ENCODE measurements around the gene COL5A1.

Gene COL5A1

DNA sequence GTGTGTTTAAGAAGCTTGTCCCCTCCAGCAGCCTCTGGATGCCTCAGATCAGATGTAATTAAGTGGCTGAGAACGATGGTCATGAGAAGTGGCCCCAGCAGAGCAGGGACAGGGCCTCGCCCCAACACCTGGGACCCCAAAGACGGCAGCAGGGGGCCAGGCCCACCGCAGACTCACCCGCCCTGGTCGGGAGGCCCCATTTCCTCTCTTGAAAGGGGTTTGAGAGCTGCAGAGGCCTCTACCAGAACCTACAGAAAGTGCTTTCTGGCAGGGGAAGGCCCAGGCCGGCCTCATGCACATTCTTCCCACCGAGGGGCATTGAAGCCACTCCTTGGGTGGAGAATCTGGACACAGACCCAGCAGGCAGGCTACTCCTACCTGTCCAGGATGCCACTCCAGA, 153.8 kb downstream of the COL5A1 start:
- no peak for FAIRE-seq

DNA sequence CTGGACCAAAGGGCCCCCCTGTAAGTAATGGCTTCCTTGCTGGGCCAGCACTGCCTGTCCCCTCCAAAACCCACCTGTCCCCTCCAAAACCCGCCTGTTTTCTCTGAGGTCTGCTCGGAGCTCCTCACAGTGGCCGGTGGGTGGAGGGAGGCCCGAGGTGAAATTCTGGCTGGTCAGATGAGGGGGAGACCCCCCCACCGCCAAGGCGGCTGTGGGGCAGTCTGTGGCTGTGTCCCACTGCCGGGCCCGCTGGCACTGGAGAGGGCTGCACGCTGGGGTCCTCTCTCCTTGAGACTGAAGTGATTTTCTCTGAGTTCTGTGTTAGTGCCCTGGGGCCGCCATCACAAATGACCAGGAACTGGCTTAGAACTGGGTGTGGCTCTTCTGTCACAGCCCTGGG, 155.3 kb downstream of the COL5A1 start:
- no peak for FAIRE-seq

DNA sequence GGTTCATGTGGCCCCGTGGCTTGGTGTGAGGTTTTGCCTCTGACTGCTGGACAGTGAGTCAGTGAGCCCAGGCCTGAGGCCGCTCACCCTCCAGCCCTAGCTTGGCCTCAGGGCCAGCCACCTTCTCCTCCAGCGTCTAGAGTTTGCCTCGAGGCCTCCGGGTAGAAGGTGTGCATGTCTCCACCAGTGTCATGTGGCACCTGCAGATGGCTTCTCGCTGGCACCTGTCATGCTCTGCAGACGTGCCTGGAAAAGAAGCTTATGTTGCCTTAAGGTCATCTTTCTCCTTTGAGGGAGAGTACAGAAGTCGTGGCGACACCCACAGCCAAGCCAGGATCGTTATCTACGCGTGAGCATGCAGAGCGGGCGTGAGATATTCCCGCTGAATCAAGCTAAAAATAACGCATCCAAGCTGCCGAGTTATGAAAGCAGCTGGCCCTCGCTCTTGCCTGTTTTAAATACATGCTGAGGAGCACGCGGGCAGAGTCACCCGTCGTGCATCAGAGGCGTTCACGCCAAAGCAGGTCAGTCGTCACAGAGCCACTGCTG, 159.3 kb downstream of the COL5A1 start:
- no peak for FAIRE-seq

DNA sequence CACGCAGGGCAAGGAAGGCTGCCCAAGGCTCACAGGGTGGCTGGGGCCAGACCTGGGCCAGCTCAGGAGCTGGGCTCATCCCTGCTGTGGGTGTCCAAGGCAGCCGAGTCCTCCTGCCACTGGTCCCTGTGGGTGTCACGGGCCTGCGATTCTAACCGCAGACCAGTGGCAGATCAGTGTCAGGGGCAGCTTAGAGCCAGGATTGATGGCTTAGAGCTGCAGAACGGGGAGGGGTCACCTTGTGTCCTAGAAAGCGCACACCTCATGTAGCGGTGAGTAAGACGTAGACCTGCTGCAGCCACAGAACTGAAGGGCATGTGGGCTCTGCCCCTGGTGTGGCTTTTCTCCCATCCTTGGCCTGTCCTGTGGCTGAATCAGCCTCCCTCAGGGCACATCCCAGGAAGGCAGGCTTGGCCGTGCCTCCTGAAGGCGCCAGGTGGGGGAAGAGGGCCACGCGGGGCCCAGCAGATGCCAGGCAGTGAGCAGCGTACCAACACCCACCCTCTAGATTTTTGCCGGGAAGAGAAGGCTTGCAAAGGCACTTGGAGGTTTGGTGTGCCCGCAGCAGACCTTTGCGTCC, 160.7 kb downstream of the COL5A1 start:
- no peak for FAIRE-seq

DNA sequence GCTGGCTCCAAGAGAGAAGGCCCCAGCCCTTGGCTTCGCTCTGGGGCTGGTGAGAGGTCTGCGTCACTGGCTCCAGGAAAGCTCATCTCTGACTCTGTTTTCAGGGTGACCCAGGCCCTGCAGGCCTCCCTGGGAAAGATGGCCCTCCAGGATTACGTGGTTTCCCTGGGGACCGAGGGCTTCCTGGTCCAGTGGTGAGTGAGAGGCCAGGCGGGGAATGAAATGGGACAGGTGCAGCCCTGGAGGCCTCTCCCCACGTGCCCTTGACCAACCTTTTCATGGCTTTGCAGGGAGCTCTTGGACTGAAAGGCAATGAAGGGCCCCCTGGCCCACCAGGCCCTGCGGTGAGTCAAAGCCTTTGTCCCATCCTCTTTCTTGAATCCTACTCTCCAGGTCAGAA, 163.3 kb downstream of the COL5A1 start:
- FAIRE-seq = no peak

DNA sequence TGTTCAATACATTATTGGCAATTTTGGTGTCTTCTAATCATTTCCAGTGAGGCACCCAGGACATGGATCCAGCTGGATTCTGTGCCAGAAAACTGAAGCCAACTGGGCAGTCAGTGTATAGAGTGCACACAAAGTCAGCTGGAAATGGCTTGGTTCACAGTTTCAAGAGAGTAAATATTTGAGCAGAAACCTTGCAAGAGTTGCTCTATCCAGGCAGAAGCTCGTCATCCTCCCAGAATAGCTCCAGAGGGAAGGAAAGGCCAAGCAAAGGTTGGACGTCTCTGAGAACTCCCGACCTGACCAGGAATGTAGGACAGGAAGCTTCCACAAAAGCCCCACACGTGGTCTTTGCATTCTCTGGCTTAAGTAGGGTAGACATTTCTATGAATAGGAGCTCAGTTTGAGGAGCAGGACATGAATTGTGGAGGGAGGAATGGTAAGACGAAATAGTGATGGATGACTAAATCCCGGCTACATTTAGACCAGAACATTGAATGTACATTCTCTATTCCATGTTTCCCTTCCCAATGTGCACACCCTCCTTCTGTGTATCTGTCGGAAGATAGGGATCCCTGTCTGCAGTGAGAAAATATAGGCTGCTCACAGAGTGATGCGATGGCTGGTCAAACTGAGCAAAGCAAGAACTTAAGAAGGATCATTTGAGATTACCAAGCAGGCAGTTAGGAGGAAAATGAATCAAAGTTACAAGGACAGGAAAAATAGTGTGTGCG, 166.3 kb downstream of the COL5A1 start:
- no peak for FAIRE-seq

DNA sequence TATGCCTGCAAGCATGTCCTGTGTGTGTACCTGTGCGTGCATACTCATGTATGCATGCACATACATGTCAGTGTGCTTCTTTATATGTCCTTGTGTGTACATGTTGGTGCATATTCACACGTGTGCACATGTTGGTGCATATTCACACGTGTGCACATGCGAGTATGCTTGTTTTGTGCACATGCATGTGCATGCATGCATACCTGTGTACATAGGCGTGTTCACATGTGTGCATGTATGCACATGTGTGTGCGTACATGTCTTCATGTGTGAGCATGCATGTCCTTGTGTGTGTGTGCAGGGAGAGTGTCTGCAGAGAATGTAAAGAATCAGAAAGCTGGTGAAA, 166.8 kb downstream of the COL5A1 start:
- no peak for FAIRE-seq

DNA sequence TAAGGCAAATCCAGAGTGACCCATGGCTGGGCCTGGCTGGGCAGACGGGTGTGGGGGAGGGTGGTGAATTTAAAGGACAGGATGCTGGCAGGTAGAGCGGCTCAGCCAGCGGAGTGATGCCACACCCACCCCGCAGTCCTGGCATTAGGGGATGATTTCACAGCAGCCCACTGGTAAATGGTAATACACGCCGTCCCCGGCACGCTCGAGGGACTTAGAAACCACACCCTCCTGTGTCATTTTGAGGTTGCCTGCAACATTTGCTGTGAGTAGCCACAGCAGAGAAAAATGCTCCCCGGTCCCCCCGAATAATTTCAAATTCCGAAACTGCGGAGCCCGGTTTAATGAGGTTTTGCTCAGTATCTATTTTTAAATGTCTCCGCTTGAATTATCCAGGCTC, 167.7 kb downstream of the COL5A1 start:
- no peak for FAIRE-seq

DNA sequence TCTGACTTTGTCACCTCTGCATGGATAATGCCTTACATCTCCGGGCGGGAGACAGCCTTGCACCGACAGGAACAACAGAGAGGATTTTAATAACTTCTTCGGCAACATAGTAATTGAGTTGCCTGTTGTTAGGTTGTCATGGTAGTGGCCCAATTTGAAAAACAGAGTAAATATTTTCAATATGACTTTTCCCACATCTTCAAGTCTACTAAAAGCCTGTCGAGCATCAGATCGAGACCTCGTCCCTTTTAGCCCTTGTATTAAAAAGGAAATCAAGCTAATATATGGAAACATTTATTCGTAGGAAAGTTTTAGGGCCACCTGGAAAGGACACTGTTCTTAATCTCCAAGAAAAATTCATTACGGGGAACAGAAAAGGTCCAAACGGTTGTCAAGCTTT, 168.2 kb downstream of the COL5A1 start:
- no peak for FAIRE-seq

DNA sequence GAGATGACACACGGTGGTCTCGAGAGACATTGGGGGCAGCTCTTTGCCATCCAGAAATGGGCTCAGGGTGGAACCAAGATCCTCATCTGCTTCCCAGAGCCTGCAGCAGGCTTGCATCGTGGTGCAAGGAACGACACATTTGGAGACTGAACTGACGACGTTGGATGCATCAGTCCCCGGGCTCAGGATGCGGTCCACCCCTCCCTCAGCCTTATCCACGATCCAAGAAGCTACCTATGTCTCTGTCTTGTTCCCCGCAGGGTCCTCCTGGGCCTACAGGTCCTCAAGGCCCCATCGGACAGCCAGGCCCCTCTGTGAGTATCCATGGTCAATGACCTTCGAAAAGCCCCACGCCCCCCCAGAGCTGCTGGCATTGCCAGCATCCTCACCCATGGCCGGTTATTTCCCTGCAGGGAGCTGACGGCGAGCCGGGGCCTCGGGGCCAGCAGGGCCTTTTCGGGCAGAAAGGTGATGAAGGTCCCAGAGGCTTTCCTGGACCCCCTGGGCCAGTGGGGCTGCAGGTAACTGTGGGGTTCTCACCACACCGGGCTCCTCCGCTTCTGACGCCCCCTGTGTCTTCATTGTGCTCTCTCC, 169.6 kb downstream of the COL5A1 start:
- FAIRE-seq = no peak

DNA sequence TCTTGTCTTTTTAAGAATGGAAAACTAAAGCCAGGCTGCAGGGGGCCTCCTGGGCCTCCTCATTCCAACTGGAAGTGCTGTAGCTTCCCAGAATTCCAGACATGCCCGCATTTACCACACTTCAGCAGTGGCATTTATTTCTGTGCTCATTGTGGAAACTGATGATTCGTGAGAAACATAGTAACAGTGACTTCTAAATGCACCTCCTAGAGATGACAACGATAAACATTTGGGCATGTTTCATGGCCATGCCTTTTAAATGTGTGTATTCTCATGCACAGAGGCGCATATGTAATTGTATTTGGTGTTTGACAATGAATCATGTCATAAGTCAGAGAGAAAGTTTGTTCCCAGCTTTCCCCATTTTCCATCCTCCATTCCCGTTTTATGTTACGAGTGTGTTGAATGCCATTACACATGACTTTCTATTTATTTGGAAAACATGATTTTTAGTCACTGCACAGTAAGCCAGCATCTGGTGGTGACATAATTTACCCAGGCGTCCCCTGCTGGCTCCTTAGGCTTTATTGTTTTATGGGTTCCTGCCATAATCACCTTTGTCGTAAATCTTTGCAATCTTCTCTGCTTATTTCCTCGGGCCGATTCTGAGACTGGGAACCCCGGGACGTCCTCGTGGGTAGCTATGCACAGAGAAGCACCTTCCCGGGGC, 170.2 kb downstream of the COL5A1 start:
- peak; percentile 41 for FAIRE-seq

DNA sequence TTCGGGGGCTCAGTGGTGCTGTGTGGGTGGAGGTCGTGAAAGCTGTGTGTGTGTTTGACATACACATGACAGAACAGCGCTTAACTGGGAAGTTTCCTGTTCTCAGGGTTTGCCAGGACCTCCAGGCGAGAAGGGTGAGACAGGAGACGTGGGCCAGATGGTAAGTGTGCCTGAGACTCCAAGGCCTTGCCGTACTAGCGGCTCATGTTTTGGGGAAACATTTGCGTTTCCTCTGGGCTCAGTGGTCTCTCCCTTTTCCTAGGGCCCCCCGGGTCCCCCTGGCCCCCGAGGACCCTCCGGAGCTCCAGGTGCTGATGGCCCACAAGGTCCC, 170.7 kb downstream of the COL5A1 start:
- no peak for FAIRE-seq

DNA sequence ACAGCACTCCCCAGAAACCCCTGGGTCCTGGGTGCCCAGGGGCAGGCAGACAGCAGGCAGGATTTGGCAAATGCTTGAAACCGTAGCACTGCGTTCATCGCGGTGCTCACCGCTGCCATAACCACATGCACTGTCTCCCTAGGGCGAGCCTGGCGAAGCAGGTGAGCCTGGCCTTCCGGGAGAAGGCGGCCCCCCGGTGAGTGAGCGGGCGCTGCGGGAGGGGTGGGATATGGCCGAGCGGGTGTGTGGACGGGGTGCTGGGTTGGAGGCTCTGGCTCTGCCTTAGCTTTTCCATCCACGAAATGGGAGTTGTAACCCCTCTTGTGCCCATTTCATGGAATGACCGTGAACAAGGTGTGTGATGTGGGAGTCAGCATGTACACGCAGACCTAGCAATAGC, 172.2 kb downstream of the COL5A1 start:
- FAIRE-seq = no peak

DNA sequence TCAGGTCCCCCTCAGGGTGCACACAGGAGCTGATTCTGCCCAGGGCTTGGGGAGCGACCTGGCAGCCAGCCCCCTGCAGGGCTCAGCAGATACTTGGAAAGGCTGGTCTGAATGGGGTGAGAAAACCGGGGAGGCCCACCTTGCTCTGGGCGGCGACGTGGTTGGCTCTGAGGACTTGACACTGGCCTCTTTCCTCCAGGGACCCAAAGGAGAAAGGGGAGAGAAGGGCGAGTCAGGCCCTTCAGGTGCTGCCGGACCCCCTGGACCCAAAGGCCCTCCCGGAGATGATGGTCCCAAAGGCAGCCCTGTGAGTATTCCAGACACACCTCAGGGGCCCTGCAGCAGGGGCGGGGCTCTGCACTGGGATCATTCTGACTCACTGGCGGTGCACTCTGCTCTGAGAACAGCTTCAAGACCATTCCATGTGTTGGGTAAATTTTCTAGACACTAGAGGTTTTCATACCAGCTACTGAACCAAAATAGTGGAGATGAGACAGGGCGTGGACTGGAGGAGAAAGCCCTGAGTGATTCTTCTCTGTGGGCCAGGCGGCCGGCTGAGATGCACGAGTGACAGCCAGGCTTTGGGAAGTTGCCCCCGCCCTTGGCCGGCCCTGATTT, 173.1 kb downstream of the COL5A1 start:
- FAIRE-seq = no peak

DNA sequence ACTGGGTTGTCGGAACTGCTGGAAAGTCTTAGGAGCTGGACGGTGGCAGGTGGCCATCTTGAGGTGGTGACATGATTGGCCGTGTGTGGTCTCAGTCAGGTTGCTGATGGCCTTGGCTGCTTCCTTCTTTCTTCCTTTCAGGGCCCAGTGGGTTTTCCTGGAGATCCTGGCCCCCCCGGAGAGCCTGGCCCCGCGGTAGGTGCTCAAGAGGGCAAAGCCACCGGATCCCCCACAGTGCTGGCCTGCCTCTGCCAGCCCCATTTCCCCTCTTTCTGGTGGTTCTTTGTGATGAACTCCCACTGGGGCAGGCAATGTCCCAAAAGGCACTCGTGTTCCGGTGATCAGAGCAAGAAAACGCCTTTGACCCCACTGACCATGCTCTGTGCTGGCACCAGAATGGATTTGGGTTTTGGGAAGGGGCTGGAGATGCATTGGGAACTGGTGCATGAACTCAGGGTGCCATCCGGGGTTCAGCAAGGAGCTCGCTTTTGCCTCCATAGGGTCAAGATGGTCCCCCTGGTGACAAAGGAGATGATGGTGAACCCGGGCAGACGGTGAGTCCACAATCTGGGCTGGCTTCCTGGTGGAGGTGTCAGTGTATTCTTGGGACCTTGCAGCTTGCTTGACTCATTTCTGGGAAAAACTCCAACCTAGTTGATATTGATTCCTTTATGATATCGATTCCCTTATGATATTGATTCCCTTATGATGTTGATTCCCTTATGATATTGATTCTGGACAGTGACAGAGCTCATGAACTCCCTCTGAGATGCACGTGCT, 174.0 kb downstream of the COL5A1 start:
- FAIRE-seq = no peak

DNA sequence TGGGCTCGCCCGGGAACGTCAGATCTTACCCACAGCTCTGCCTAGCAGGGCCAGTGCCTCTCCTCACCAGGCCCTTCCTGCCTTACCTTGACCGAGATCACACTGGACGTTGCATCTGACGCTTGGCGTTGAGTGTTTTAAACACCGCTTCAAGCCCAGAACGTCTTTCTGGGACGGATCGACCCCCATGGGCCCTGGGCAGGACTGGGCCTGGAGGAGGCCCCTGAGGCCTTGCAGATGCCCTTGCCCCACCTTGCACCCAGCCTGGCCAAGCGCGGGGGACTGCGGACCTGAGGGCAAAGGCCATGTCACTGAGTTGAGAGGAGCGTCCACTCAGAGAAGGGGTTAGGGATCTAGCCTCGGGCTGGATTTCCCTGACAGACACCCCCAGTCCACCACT, 174.7 kb downstream of the COL5A1 start:
- no peak for FAIRE-seq

DNA sequence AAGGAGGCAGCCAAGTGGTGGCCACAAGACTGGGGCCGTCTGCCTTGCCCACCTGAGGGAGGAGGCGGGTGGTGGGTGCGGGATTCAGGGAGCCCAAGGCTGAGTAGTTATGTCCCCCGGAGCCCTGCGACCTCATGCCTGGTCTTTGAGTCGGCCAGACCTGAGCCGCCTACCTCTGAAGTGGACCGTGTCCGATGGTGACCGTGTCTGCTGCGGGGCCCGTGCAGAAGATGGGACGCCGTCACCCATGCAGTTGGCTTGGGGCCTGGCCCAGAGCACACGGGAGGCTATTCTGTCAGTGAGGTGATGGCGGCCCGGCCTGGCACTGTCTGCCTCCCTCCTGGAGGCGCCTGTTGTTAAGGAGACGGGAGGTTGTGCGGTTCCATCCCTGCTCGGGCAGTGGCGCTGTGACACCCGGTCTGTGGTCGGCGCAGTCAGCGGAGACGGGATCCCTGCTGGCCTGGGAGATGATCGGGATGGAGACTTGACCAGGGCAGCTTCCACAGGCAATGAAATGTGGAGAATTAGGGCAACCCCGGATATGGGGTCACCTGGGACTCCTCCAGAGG, 176.5 kb downstream of the COL5A1 start:
- no peak for FAIRE-seq

DNA sequence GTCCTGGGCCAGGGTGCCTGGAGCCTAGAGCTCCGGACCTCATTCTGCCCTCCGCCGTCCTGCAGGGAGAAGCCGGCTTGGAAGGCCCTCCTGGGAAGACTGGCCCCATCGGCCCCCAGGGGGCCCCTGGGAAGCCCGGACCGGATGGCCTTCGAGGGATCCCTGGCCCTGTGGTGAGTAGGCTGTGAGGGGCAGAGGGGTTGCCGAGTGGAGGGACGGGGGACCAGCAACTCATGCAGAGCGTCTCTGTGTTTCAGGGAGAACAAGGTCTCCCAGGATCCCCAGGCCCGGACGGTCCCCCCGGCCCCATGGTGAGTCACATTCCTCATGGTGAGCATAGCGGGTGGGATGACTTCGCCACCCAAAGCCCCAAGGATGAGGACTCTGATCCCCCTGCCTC, 177.0 kb downstream of the COL5A1 start:
- FAIRE-seq = no peak

DNA sequence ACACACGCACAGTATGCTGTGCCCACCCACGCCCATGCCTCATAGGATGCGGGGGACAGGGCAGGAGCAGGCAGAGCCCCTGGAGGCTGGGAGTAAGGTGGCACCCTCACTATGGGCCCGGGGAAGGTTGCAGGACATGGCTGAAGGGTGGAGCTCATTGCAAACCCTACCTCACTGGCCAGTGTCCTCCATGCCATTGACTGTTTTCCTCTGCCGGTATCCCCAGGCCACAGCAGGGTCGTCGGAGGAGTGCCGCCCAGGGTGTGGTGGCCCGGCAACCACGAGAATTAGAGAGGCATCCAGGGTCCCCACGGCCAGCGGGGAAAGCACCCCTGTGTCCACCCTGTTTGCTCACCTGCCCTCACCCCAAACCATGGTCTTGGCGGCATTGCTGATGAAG, 179.3 kb downstream of the COL5A1 start:
- no peak for FAIRE-seq

DNA sequence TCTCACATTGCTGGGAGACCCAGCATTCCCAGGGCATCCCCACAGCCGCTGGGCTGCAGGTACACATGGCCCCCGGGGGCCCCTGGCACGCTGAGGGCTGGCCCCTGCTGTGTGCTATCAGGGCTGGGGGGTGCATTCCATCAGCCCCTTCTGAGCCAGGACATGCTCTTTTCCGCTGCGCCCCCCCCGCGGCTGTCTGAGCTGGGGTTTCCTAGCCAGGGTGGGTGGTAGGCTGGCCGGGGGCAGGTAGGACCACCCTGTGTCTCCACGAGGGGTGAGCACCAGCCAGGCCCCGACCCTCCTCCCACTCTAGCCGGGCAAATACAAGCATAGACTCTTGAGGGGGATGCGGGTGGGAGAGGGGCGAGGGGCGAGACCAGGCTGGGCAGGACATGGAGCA, 180.9 kb downstream of the COL5A1 start:
- no peak for FAIRE-seq

DNA sequence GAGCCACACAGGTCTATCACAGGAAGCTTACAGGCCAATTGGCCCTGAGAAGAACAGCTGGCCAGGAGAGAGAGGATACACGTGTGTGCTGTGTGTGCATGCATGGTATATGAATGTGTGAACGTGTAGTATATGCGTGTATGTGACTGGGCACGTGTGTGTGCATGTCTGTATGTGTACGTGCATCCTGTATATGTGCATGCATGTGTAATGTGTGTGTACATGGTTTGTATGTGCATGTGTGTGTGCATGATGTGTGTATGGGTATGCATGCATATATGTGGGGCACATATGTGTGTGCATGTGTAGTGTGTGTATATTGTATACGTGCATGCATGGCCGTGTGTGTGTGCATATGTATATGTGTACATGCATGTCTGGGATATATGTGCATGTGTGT, 182.0 kb downstream of the COL5A1 start:
- no peak for FAIRE-seq

DNA sequence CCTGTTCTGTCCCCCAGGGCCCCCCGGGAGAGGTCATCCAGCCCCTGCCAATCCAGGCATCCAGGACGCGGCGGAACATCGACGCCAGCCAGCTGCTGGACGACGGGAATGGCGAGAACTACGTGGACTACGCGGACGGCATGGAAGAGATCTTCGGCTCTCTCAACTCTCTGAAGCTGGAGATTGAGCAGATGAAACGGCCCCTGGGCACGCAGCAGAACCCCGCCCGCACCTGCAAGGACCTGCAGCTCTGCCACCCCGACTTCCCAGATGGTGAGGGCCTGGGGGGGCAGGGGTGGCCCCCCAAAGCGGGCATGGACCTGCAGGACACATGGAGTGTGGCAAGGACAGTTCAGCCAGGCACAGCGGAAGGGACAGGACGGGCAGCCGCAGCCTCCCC, 183.0 kb downstream of the COL5A1 start:
- FAIRE-seq = no peak
